DMS153 treated with DMSO at 0.1 percent for 48 hours (cell line): ENCODE data around the gene HECA.
"Not testable (repeated sequence)": the region's sequence is repeated elsewhere in the genome, so short reads cannot be mapped to it uniquely, and the experiment has no call there.

Experiments
- DNase-seq: peaks from one replicate; lab custom pipeline; 2025; ENCODE audit not compliant: unreplicated experiment; lab: John Stamatoyannopoulos, UW

The HECA gene

GRCh38 chr6:139201378-139201777, 66.5 kb downstream of the HECA start:
- DNase-seq: no peak

- no peak for DNase-seq
These were observed 70.1 kb downstream of the HECA start for GRCh38 chr6:139204978-139205377.

- no peak for DNase-seq
These were observed 71.0 kb downstream of the HECA start for GRCh38 chr6:139205843-139206242.

GRCh38 chr6:139210766-139211165, 75.9 kb downstream of the HECA start:
- DNase-seq: not testable (repeated sequence)

- DNase-seq: not testable (repeated sequence)
These were observed 77.6 kb downstream of the HECA start for GRCh38 chr6:139212460-139212859.

DNA sequence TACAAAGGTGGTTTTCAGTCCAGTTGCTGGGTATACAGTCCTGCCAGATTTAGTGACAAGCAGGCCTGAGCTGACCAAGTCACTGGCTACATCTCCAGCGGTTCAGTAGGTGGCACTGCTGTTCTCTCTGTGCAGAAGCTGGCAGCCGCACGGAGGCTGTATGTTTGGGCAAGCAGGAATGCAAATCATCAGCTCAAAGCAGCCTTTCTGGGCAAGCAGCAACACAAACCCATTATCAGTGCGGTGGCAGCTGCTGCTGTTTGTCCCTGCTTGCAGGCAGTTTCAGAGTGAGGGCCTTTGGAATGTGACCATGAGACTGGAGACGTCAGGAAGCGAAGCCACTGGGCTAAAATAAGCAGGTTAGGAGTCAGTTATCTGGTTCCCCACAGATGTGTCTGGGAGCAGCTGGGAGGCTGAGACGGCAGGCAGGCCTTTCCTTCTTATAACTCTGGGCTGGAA, 84.4 kb downstream of the HECA start:
- peak; percentile 84 for DNase-seq

GRCh38 chr6:139219746-139220145, 84.9 kb downstream of the HECA start:
- no peak for DNase-seq

DNA sequence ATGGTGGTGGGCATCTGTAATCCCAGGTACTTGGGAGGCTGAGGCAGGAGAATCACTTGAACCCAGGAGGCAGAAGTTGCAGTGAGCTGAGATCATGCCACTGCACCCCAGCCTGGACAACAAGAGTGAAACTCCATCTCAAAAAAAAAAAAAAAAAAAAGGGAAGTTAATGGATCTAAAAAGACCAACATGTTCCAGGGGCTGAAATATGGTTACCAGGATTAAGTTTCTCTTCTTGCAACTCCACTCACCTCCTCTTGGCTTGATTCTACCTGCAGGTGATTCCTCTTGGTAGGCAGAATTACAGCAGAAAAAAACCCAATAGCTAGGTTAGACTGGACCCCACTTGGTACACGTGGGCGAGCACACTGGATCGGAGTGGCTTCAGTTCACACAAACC, 93.5 kb downstream of the HECA start:
- not testable (repeated sequence) for DNase-seq
